H1 (cell line): ENCODE measurements around the gene AIG1. TPM values are rescaled to one million over a fixed set of nuclear protein-coding genes. Genes with fewer than 3 reads are reported as not detected.

Source experiments
- CTCF ChIA-PET: fragments of 300-600 bp; sonication (Branson Sonifier 250); formaldehyde crosslinking; loops from one replicate; lab custom pipeline; 2021; ENCODE audit not compliant: partially characterized antibody; lab: Charles Lee
- POLR2A ChIA-PET: fragments of 300-600 bp; sonication (Branson Sonifier 250); formaldehyde crosslinking; loops from one replicate; lab custom pipeline; 2021; ENCODE audit warnings: inconsistent platforms; ENCODE audit not compliant: partially characterized antibody; lab: Charles Lee
- DNase-seq, 2 experiments: peaks; one replicate each; pipeline versions ENCODE4 v3.0.0 to v3.0.0-alpha.2; 2010 to 2022; ENCODE audit warnings: low spot score in 2 of 2, low read depth in 1 of 2, mixed read lengths in 1 of 2
- FAIRE-seq: peaks from 2 replicates; lab custom pipeline; 2011; peaks lifted over from hg19 to GRCh38; lab: Jason Lieb, UNC
- H2AFZ ChIP-seq: 2 replicates; pipeline ENCODE4 v1.8.1; 2012; ENCODE audit warnings: low read length, inconsistent platforms
- H2AK5ac ChIP-seq: 2 replicates; pipeline ENCODE4 v1.6.1; 2013; ENCODE audit warnings: low read depth, low read length
- H2BK120ac ChIP-seq: replicated peaks from 2 replicates; pipeline ENCODE3; 2013; ENCODE audit warnings: low read depth, low read length, inconsistent platforms
- H2BK12ac ChIP-seq: 2 replicates; pipeline ENCODE4 v1.6.1; 2013; ENCODE audit warnings: low read depth, low read length
- H2BK15ac ChIP-seq: 2 replicates; pipeline ENCODE4 v1.6.1; 2013; ENCODE audit warnings: low read length
- H2BK20ac ChIP-seq: 2 replicates; pipeline ENCODE4 v1.6.1; 2013; ENCODE audit warnings: low read length
- H2BK5ac ChIP-seq: 2 replicates; pipeline ENCODE4 v1.6.1; 2013; ENCODE audit warnings: low read depth, low read length
- H3K14ac ChIP-seq: 2 replicates; pipeline ENCODE4 v1.6.1; 2013; ENCODE audit warnings: inconsistent platforms; ENCODE audit not compliant: insufficient read length
- H3K18ac ChIP-seq: 2 replicates; pipeline ENCODE4 v1.6.1; 2013; ENCODE audit warnings: low read length; ENCODE audit errors: extremely low read depth
- H3K23ac ChIP-seq: 2 replicates; pipeline ENCODE4 v1.6.1; 2013; ENCODE audit warnings: inconsistent platforms; ENCODE audit not compliant: insufficient read length
- H3K23me2 ChIP-seq: 2 replicates; pipeline ENCODE4 v1.6.1; 2013; ENCODE audit warnings: low read depth, low read length
- H3K27ac ChIP-seq: 2 replicates; pipeline ENCODE4 v1.6.1; 2011; ENCODE audit warnings: low read depth, low read length, inconsistent platforms
- H3K27me3 ChIP-seq, 4 experiments: replicated peaks in 1 of 4; 1 replicate in 1 of 4; 2 replicates in 3 of 4; pipeline versions ENCODE4 v1.6.1 to v1.8.1; 2011 to 2013; ENCODE audit warnings: low read length in 3 of 4, mild to moderate bottlenecking in 3 of 4, inconsistent platforms in 2 of 4, mixed read lengths in 2 of 4, moderate library complexity in 1 of 4; ENCODE audit not compliant: control insufficient read depth in 3 of 4, insufficient read depth in 3 of 4; ENCODE audit errors: extremely low read depth in 1 of 4
- H3K36me3 ChIP-seq, 4 experiments: 2 replicates each; pipeline versions ENCODE4 v1.6.1 to v1.8.1; 2011 to 2013; ENCODE audit warnings: mild to moderate bottlenecking in 4 of 4, low read length in 3 of 4, moderate library complexity in 2 of 4, control low read depth in 1 of 4, inconsistent platforms in 1 of 4; ENCODE audit not compliant: insufficient read depth in 4 of 4, control insufficient read depth in 2 of 4
- H3K4ac ChIP-seq: replicated peaks from 2 replicates; pipeline ENCODE3; 2013; ENCODE audit warnings: low read length, low read depth, mixed read lengths, inconsistent platforms; ENCODE audit not compliant: insufficient read length
- H3K4me1 ChIP-seq, 4 experiments: replicated peaks in 1 of 4; 1 replicate in 1 of 4; 2 replicates in 3 of 4; pipeline versions ENCODE4 v1.6.1 to v1.8.1; 2011 to 2013; ENCODE audit warnings: low read length in 3 of 4, inconsistent platforms in 2 of 4, mixed read lengths in 1 of 4; ENCODE audit not compliant: insufficient read depth in 4 of 4, control insufficient read depth in 3 of 4
- H3K4me2 ChIP-seq, 2 experiments: 2 replicates each; pipeline versions ENCODE4 v1.6.1 to v1.8.1; 2011 to 2013; ENCODE audit warnings: low read depth in 2 of 2, low read length in 2 of 2, control low read depth in 1 of 2, inconsistent platforms in 1 of 2, mild to moderate bottlenecking in 1 of 2; ENCODE audit not compliant: insufficient read depth in 1 of 2
- H3K4me3 ChIP-seq, 4 experiments: fragments of 200-600, 300-600 bp in 1 of 4; sonication (generic), shearing (Covaris generic), sonication (Bioruptor Twin) in 1 of 4; 2 replicates each; pipeline versions ENCODE4 v1.5.1 to v1.8.1; 2011 to 2016; ENCODE audit warnings: low read length in 4 of 4, low read depth in 3 of 4, control low read depth in 2 of 4, inconsistent platforms in 2 of 4, mild to moderate bottlenecking in 2 of 4, mixed read lengths in 1 of 4, moderate library complexity in 1 of 4; ENCODE audit not compliant: insufficient read depth in 2 of 4; ENCODE audit errors: extremely low read depth in 1 of 4
- H3K56ac ChIP-seq: replicated peaks from 2 replicates; pipeline ENCODE3; 2013; ENCODE audit warnings: low read depth, mild to moderate bottlenecking, mixed read lengths, low read length, inconsistent platforms; ENCODE audit not compliant: insufficient read length
- H3K79me1 ChIP-seq: 2 replicates; pipeline ENCODE4 v1.6.1; 2013; ENCODE audit warnings: low read depth, low read length, control low read depth
- H3K79me2 ChIP-seq, 2 experiments: 2 replicates each; pipeline versions ENCODE4 v1.6.1 to v1.8.1; 2012 to 2013; ENCODE audit warnings: low read length in 2 of 2, mild to moderate bottlenecking in 2 of 2, inconsistent platforms in 1 of 2; ENCODE audit not compliant: insufficient read depth in 2 of 2, control insufficient read depth in 1 of 2
- H3K9ac ChIP-seq, 4 experiments: replicated peaks in 1 of 4; 1 replicate in 1 of 4; 2 replicates in 3 of 4; pipeline versions ENCODE4 v1.6.1 to v1.8.1; 2011 to 2013; ENCODE audit warnings: low read depth in 3 of 4, low read length in 3 of 4, control low read depth in 2 of 4, mild to moderate bottlenecking in 2 of 4, moderate library complexity in 2 of 4, inconsistent platforms in 1 of 4; ENCODE audit errors: extremely low read depth in 1 of 4
- H3K9me3 ChIP-seq, 2 experiments: 2 replicates each; pipeline versions ENCODE4 v1.6.1 to v1.8.1; 2012 to 2013; ENCODE audit warnings: mild to moderate bottlenecking in 2 of 2, moderate library complexity in 2 of 2, control low read depth in 1 of 2, inconsistent platforms in 1 of 2, low read depth in 1 of 2, low read length in 1 of 2, mixed read lengths in 1 of 2; ENCODE audit not compliant: insufficient read depth in 2 of 2
- H4K20me1 ChIP-seq, 2 experiments: replicated peaks in 1 of 2; 2 replicates each; pipeline versions ENCODE3 to v1.8.1; 2011 to 2013; ENCODE audit warnings: inconsistent platforms in 2 of 2, low read length in 2 of 2, mild to moderate bottlenecking in 1 of 2; ENCODE audit not compliant: insufficient read depth in 2 of 2, control insufficient read depth in 1 of 2
- H4K5ac ChIP-seq: 2 replicates; pipeline ENCODE4 v1.6.1; 2013; ENCODE audit warnings: low read length, low read depth, mixed read lengths, inconsistent platforms; ENCODE audit not compliant: insufficient read length
- H4K8ac ChIP-seq: 2 replicates; pipeline ENCODE4 v1.8.0; 2013; ENCODE audit warnings: mild to moderate bottlenecking, moderate library complexity, low read length, inconsistent platforms; ENCODE audit not compliant: insufficient read depth; ENCODE audit errors: extremely low read depth
- H4K91ac ChIP-seq: replicated peaks from 2 replicates; pipeline ENCODE3; 2013; ENCODE audit warnings: low read length, mixed read lengths, inconsistent platforms; ENCODE audit not compliant: insufficient read length
- CHD1 ChIP-seq: IDR thresholded peaks from 2 replicates; pipeline ENCODE4 v1.6.1; 2012; ENCODE audit warnings: low read depth, low read length, improper control_type of control experiment
- CTCF ChIP-seq, 3 experiments: IDR thresholded peaks; 1 replicate in 2 of 3; 2 replicates in 1 of 3; pipeline versions ENCODE4 v1.5.1 to v1.6.1; 2011; ENCODE audit warnings: low read length in 3 of 3, mild to moderate bottlenecking in 3 of 3, inconsistent platforms in 2 of 3, low read depth in 1 of 3, moderate library complexity in 1 of 3; ENCODE audit not compliant: insufficient read depth in 1 of 3; ENCODE audit errors: control extremely low read depth in 1 of 3
- EGR1 ChIP-seq: IDR thresholded peaks from 2 replicates; pipeline ENCODE4 v1.6.1; 2011; ENCODE audit warnings: low read depth, low read length, borderline replicate concordance
- EZH2 ChIP-seq: fragments of 200-600 bp; sonication (generic); IDR thresholded peaks from 2 replicates; pipeline ENCODE4 v1.7.1; 2012; ENCODE audit warnings: low read depth, mild to moderate bottlenecking, moderate library complexity, low read length, inconsistent platforms; ENCODE audit not compliant: severe bottlenecking
- KDM1A ChIP-seq: fragments of 200-600, 300-600 bp; sonication (generic); IDR thresholded peaks from 2 replicates; pipeline ENCODE4 v1.7.1; 2016; ENCODE audit warnings: mild to moderate bottlenecking, low read length, borderline replicate concordance
- KDM4A ChIP-seq: IDR thresholded peaks from one replicate; pipeline ENCODE4 v1.7.1; 2012; ENCODE audit warnings: low read depth, mild to moderate bottlenecking, moderate library complexity, low read length, inconsistent platforms; ENCODE audit not compliant: severe bottlenecking
- KDM5A ChIP-seq: fragments of 200-600 bp; IDR thresholded peaks from 2 replicates; pipeline ENCODE4 v1.7.1; 2012; ENCODE audit warnings: mild to moderate bottlenecking, low read length, inconsistent platforms, mixed read lengths
- NANOG ChIP-seq: IDR thresholded peaks from 2 replicates; pipeline ENCODE4 v1.6.1; 2011; ENCODE audit warnings: low read length, low read depth, mild to moderate bottlenecking, inconsistent platforms; ENCODE audit not compliant: insufficient read depth, poor library complexity, severe bottlenecking
- POU5F1 ChIP-seq: IDR thresholded peaks from 2 replicates; pipeline ENCODE4 v1.6.1; 2011; ENCODE audit warnings: low read depth, mild to moderate bottlenecking, low read length, moderate library complexity
- RNF2 ChIP-seq: fragments of 200-900, 300-1000 bp; sonication (generic); IDR thresholded peaks from 2 replicates; pipeline ENCODE4 v1.7.1; 2016; ENCODE audit warnings: borderline replicate concordance, low read depth, mild to moderate bottlenecking, antibody characterized with exemption, low read length; ENCODE audit not compliant: poor library complexity, severe bottlenecking; ENCODE audit errors: missing control alignments
- SIRT6 ChIP-seq: IDR thresholded peaks from one replicate; pipeline ENCODE4 v1.7.1; 2012; ENCODE audit warnings: low read length, inconsistent platforms
- WGBS, 2 experiments: shearing (Covaris generic) in 1 of 2; methylation state at CpG; one replicate each; pipeline versions ENCODE4 v1.1.6 to v1.1.7; 2013 to 2015; ENCODE audit warnings: low lambda C conversion rate in 2 of 2, mixed read lengths in 2 of 2, inconsistent platforms in 1 of 2, low coverage in 1 of 2, missing lambda C conversion rate in 1 of 2; ENCODE audit not compliant: insufficient replicate concordance in 2 of 2, insufficient coverage in 1 of 2, insufficient read length in 1 of 2; ENCODE audit errors: extremely low coverage in 1 of 2, missing lambda C conversion rate in 1 of 2; 5-methylcytosine and 5-hydroxymethylcytosine counted together
- polyA plus RNA-seq, 7 experiments: library from polyadenylated mRNA; depleted of rRNA in 3 of 7; stranded (reverse) in 5 of 7; unstranded in 2 of 7; fragments of >200 nt in 5 of 7; fragments of 200-250 nt in 2 of 7; gene quantifications; 1 replicate in 5 of 7; 2 replicates in 1 of 7; 4 replicates in 1 of 7; pipeline versions ENCODE4 v1.2.1 to v1.2.3, GENCODE V29; 2011 to 2013; ENCODE audit warnings: missing spikeins in 2 of 7, mixed read lengths in 2 of 7
- total RNA-seq: library from RNA; stranded (reverse); fragmentation: NEBNext Ultra II Directional; extraction: Animal tissue kit (Norgen Biotek cat#: 25700); gene quantifications from 2 replicates; pipeline ENCODE4 v1.2.1, GENCODE V29; 2021

Gene AIG1
- total and polyA plus RNA-seq, 2 of the 8 experiments (the other 6 are each of a cell fraction or from before 2014, with no cell fraction given) = 56.6 to 58.4 TPM

- Histone ChIP-seq H4K8ac (no peak overlapping the region), H3K27ac (no peak overlapping the region), H3K4me1 (no peaks in the 10 kb centered on the region), H3K27me3 (no peaks in the 10 kb centered on the region), H3K18ac (no peak overlapping the region), H4K5ac (no peak overlapping the region), H3K9ac (no peak overlapping the region), H3K23ac (no peak overlapping the region), H2BK12ac (no peak overlapping the region), H3K9me3 (peaks cover 0 to 6% of the 10 kb centered on the region in 2 experiments; a peak in 1 of 4 replicates), H3K14ac (no peak overlapping the region), H2BK120ac (no peak overlapping the region), H3K23me2 (no peaks in the 10 kb centered on the region), H3K4me2 (no peak overlapping the region), H2BK5ac (no peak overlapping the region), H4K20me1 (no peaks in the 10 kb centered on the region), H3K79me2 (no peaks in the 10 kb centered on the region), H4K91ac (no peak overlapping the region), H3K79me1 (no peaks in the 10 kb centered on the region), H3K56ac (no peak overlapping the region), H2BK15ac (no peak overlapping the region), H3K36me3 (peaks cover 0 to 8% (median 2%) of the 10 kb centered on the region in 4 experiments; a peak in 4 of 8 replicates), H2AFZ (no peak overlapping the region), H3K4me3 (no peak overlapping the region), H2BK20ac (no peak overlapping the region), H3K4ac (no peak overlapping the region), H2AK5ac (no peak overlapping the region)
- ChIA-PET CTCF (no interaction called here), POLR2A (no interaction called here)
- WGBS, 2 experiments = 96% methylated on average over 1 of the region's 1 CpG; no CpG with 5 or more reads in 1 of the 2 experiments
- FAIRE-seq = no peak
- no peak for DNase-seq
- TF ChIP-seq EGR1 = no peak
- TF ChIP-seq NANOG = no peak
- no peak for TF ChIP-seq EZH2
- no peak for TF ChIP-seq RNF2
- no peak for TF ChIP-seq CHD1
- no peak for TF ChIP-seq SIRT6
- TF ChIP-seq POU5F1 = no peak
- no peak for TF ChIP-seq KDM4A
- TF ChIP-seq CTCF (IDR thresholded peaks at IDR 0.05; ENCODE audit: control extremely low read depth in 1 of 3, insufficient read depth in 1 of 3, low read depth in 1 of 3, low read length in 3 of 3) = no peak
- TF ChIP-seq KDM5A = no peak
- no peak for TF ChIP-seq KDM1A
Observed at GRCh38 chr6:143123081-143123480, 62.4 kb downstream of the AIG1 start.
